H1 (cell line): ENCODE measurements around the gene ARPC2. TPM values are rescaled to one million over a fixed set of nuclear protein-coding genes. Genes with fewer than 3 reads are reported as not detected.

Experiments used
- CTCF ChIA-PET: fragments of 300-600 bp; sonication (Branson Sonifier 250); formaldehyde crosslinking; loops from one replicate; lab custom pipeline; 2021; ENCODE audit not compliant: partially characterized antibody; lab: Charles Lee
- POLR2A ChIA-PET: fragments of 300-600 bp; sonication (Branson Sonifier 250); formaldehyde crosslinking; loops from one replicate; lab custom pipeline; 2021; ENCODE audit warnings: inconsistent platforms; ENCODE audit not compliant: partially characterized antibody; lab: Charles Lee
- DNase-seq, 2 experiments: peaks; one replicate each; pipeline versions ENCODE4 v3.0.0 to v3.0.0-alpha.2; 2010 to 2022; ENCODE audit warnings: low spot score in 2 of 2, low read depth in 1 of 2, mixed read lengths in 1 of 2
- FAIRE-seq: peaks from 2 replicates; lab custom pipeline; 2011; peaks lifted over from hg19 to GRCh38; lab: Jason Lieb, UNC
- H2AFZ ChIP-seq: 2 replicates; pipeline ENCODE4 v1.8.1; 2012; ENCODE audit warnings: low read length, inconsistent platforms
- H2AK5ac ChIP-seq: 2 replicates; pipeline ENCODE4 v1.6.1; 2013; ENCODE audit warnings: low read depth, low read length
- H2BK120ac ChIP-seq: replicated peaks from 2 replicates; pipeline ENCODE3; 2013; ENCODE audit warnings: low read depth, low read length, inconsistent platforms
- H2BK12ac ChIP-seq: 2 replicates; pipeline ENCODE4 v1.6.1; 2013; ENCODE audit warnings: low read depth, low read length
- H2BK15ac ChIP-seq: 2 replicates; pipeline ENCODE4 v1.6.1; 2013; ENCODE audit warnings: low read length
- H2BK20ac ChIP-seq: 2 replicates; pipeline ENCODE4 v1.6.1; 2013; ENCODE audit warnings: low read length
- H2BK5ac ChIP-seq: 2 replicates; pipeline ENCODE4 v1.6.1; 2013; ENCODE audit warnings: low read depth, low read length
- H3K14ac ChIP-seq: 2 replicates; pipeline ENCODE4 v1.6.1; 2013; ENCODE audit warnings: inconsistent platforms; ENCODE audit not compliant: insufficient read length
- H3K18ac ChIP-seq: 2 replicates; pipeline ENCODE4 v1.6.1; 2013; ENCODE audit warnings: low read length; ENCODE audit errors: extremely low read depth
- H3K23ac ChIP-seq: 2 replicates; pipeline ENCODE4 v1.6.1; 2013; ENCODE audit warnings: inconsistent platforms; ENCODE audit not compliant: insufficient read length
- H3K23me2 ChIP-seq: 2 replicates; pipeline ENCODE4 v1.6.1; 2013; ENCODE audit warnings: low read depth, low read length
- H3K27ac ChIP-seq: 2 replicates; pipeline ENCODE4 v1.6.1; 2011; ENCODE audit warnings: low read depth, low read length, inconsistent platforms
- H3K27me3 ChIP-seq, 4 experiments: replicated peaks in 1 of 4; 1 replicate in 1 of 4; 2 replicates in 3 of 4; pipeline versions ENCODE4 v1.6.1 to v1.8.1; 2011 to 2013; ENCODE audit warnings: low read length in 3 of 4, mild to moderate bottlenecking in 3 of 4, inconsistent platforms in 2 of 4, mixed read lengths in 2 of 4, moderate library complexity in 1 of 4; ENCODE audit not compliant: control insufficient read depth in 3 of 4, insufficient read depth in 3 of 4; ENCODE audit errors: extremely low read depth in 1 of 4
- H3K36me3 ChIP-seq, 4 experiments: 2 replicates each; pipeline versions ENCODE4 v1.6.1 to v1.8.1; 2011 to 2013; ENCODE audit warnings: mild to moderate bottlenecking in 4 of 4, low read length in 3 of 4, moderate library complexity in 2 of 4, control low read depth in 1 of 4, inconsistent platforms in 1 of 4; ENCODE audit not compliant: insufficient read depth in 4 of 4, control insufficient read depth in 2 of 4
- H3K4ac ChIP-seq: replicated peaks from 2 replicates; pipeline ENCODE3; 2013; ENCODE audit warnings: low read length, low read depth, mixed read lengths, inconsistent platforms; ENCODE audit not compliant: insufficient read length
- H3K4me1 ChIP-seq, 4 experiments: replicated peaks in 1 of 4; 1 replicate in 1 of 4; 2 replicates in 3 of 4; pipeline versions ENCODE4 v1.6.1 to v1.8.1; 2011 to 2013; ENCODE audit warnings: low read length in 3 of 4, inconsistent platforms in 2 of 4, mixed read lengths in 1 of 4; ENCODE audit not compliant: insufficient read depth in 4 of 4, control insufficient read depth in 3 of 4
- H3K4me2 ChIP-seq, 2 experiments: 2 replicates each; pipeline versions ENCODE4 v1.6.1 to v1.8.1; 2011 to 2013; ENCODE audit warnings: low read depth in 2 of 2, low read length in 2 of 2, control low read depth in 1 of 2, inconsistent platforms in 1 of 2, mild to moderate bottlenecking in 1 of 2; ENCODE audit not compliant: insufficient read depth in 1 of 2
- H3K4me3 ChIP-seq, 4 experiments: fragments of 200-600, 300-600 bp in 1 of 4; sonication (generic), shearing (Covaris generic), sonication (Bioruptor Twin) in 1 of 4; 2 replicates each; pipeline versions ENCODE4 v1.5.1 to v1.8.1; 2011 to 2016; ENCODE audit warnings: low read length in 4 of 4, low read depth in 3 of 4, control low read depth in 2 of 4, inconsistent platforms in 2 of 4, mild to moderate bottlenecking in 2 of 4, mixed read lengths in 1 of 4, moderate library complexity in 1 of 4; ENCODE audit not compliant: insufficient read depth in 2 of 4; ENCODE audit errors: extremely low read depth in 1 of 4
- H3K56ac ChIP-seq: replicated peaks from 2 replicates; pipeline ENCODE3; 2013; ENCODE audit warnings: low read depth, mild to moderate bottlenecking, mixed read lengths, low read length, inconsistent platforms; ENCODE audit not compliant: insufficient read length
- H3K79me1 ChIP-seq: 2 replicates; pipeline ENCODE4 v1.6.1; 2013; ENCODE audit warnings: low read depth, low read length, control low read depth
- H3K79me2 ChIP-seq, 2 experiments: 2 replicates each; pipeline versions ENCODE4 v1.6.1 to v1.8.1; 2012 to 2013; ENCODE audit warnings: low read length in 2 of 2, mild to moderate bottlenecking in 2 of 2, inconsistent platforms in 1 of 2; ENCODE audit not compliant: insufficient read depth in 2 of 2, control insufficient read depth in 1 of 2
- H3K9ac ChIP-seq, 4 experiments: replicated peaks in 1 of 4; 1 replicate in 1 of 4; 2 replicates in 3 of 4; pipeline versions ENCODE4 v1.6.1 to v1.8.1; 2011 to 2013; ENCODE audit warnings: low read depth in 3 of 4, low read length in 3 of 4, control low read depth in 2 of 4, mild to moderate bottlenecking in 2 of 4, moderate library complexity in 2 of 4, inconsistent platforms in 1 of 4; ENCODE audit errors: extremely low read depth in 1 of 4
- H3K9me3 ChIP-seq, 2 experiments: 2 replicates each; pipeline versions ENCODE4 v1.6.1 to v1.8.1; 2012 to 2013; ENCODE audit warnings: mild to moderate bottlenecking in 2 of 2, moderate library complexity in 2 of 2, control low read depth in 1 of 2, inconsistent platforms in 1 of 2, low read depth in 1 of 2, low read length in 1 of 2, mixed read lengths in 1 of 2; ENCODE audit not compliant: insufficient read depth in 2 of 2
- H4K20me1 ChIP-seq, 2 experiments: replicated peaks in 1 of 2; 2 replicates each; pipeline versions ENCODE3 to v1.8.1; 2011 to 2013; ENCODE audit warnings: inconsistent platforms in 2 of 2, low read length in 2 of 2, mild to moderate bottlenecking in 1 of 2; ENCODE audit not compliant: insufficient read depth in 2 of 2, control insufficient read depth in 1 of 2
- H4K5ac ChIP-seq: 2 replicates; pipeline ENCODE4 v1.6.1; 2013; ENCODE audit warnings: low read length, low read depth, mixed read lengths, inconsistent platforms; ENCODE audit not compliant: insufficient read length
- H4K8ac ChIP-seq: 2 replicates; pipeline ENCODE4 v1.8.0; 2013; ENCODE audit warnings: mild to moderate bottlenecking, moderate library complexity, low read length, inconsistent platforms; ENCODE audit not compliant: insufficient read depth; ENCODE audit errors: extremely low read depth
- H4K91ac ChIP-seq: replicated peaks from 2 replicates; pipeline ENCODE3; 2013; ENCODE audit warnings: low read length, mixed read lengths, inconsistent platforms; ENCODE audit not compliant: insufficient read length
- CHD1 ChIP-seq: IDR thresholded peaks from 2 replicates; pipeline ENCODE4 v1.6.1; 2012; ENCODE audit warnings: low read depth, low read length, improper control_type of control experiment
- SP2 ChIP-seq: IDR thresholded peaks from 2 replicates; pipeline ENCODE4 v1.6.1; 2012; ENCODE audit warnings: mild to moderate bottlenecking, low read length, inconsistent platforms
- WGBS, 2 experiments: shearing (Covaris generic) in 1 of 2; methylation state at CpG; one replicate each; pipeline versions ENCODE4 v1.1.6 to v1.1.7; 2013 to 2015; ENCODE audit warnings: low lambda C conversion rate in 2 of 2, mixed read lengths in 2 of 2, inconsistent platforms in 1 of 2, low coverage in 1 of 2, missing lambda C conversion rate in 1 of 2; ENCODE audit not compliant: insufficient replicate concordance in 2 of 2, insufficient coverage in 1 of 2, insufficient read length in 1 of 2; ENCODE audit errors: extremely low coverage in 1 of 2, missing lambda C conversion rate in 1 of 2; 5-methylcytosine and 5-hydroxymethylcytosine counted together
- polyA plus RNA-seq, 7 experiments: library from polyadenylated mRNA; depleted of rRNA in 3 of 7; stranded (reverse) in 5 of 7; unstranded in 2 of 7; fragments of >200 nt in 5 of 7; fragments of 200-250 nt in 2 of 7; gene quantifications; 1 replicate in 5 of 7; 2 replicates in 1 of 7; 4 replicates in 1 of 7; pipeline versions ENCODE4 v1.2.1 to v1.2.3, GENCODE V29; 2011 to 2013; ENCODE audit warnings: missing spikeins in 2 of 7, mixed read lengths in 2 of 7
- total RNA-seq: library from RNA; stranded (reverse); fragmentation: NEBNext Ultra II Directional; extraction: Animal tissue kit (Norgen Biotek cat#: 25700); gene quantifications from 2 replicates; pipeline ENCODE4 v1.2.1, GENCODE V29; 2021
- TF ChIP-seq, protein P1 (sequence below): IDR thresholded peaks from 2 replicates; pipeline ENCODE4 v1.6.1; 2011; ENCODE audit warnings: low read length, improper control_type of control experiment

Gene ARPC2
- total and polyA plus RNA-seq, 2 of the 8 experiments (the other 6 are each of a cell fraction or from before 2014, with no cell fraction given) = 174 to 195 TPM

DNA sequence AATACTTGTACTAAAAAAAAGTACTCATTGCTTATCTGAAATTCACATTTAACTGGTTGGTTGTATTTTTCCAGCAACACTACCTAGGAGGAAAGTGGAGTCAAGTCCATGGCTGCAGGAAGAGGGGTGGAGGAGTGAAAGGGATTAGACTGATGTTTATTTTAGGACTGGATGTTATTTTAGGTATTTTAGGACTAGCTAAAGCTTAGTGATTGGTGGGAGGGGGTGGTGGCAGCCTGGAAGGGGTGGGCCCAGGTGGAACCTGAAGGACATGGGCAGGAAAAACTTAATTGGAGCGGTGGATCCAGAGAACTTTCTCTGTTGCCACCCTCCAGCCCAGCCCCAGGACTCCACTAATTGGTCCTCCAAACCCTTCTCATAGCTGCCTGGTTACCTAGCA is 79.2 kb downstream of the ARPC2 start:
- H4K91ac ChIP-seq = no peak overlapping the region
- no peak overlapping the region for H2BK120ac ChIP-seq
- no peak for FAIRE-seq
- H3K4me2 ChIP-seq = no peak overlapping the region
- no peak overlapping the region for H4K8ac ChIP-seq
- H3K79me2 ChIP-seq = no peaks in the 10 kb centered on the region
- no peak overlapping the region for H3K9ac ChIP-seq
- peaks cover 0 to 9% (median 4%) of the 10 kb centered on the region in 4 experiments; a peak in 6 of 7 replicates for H3K4me1 ChIP-seq
- H3K4me3 ChIP-seq = no peak overlapping the region
- no peak overlapping the region for H3K14ac ChIP-seq
- no peak overlapping the region for H3K56ac ChIP-seq
- no peak overlapping the region for H4K5ac ChIP-seq
- H3K36me3 ChIP-seq = no peaks in the 10 kb centered on the region
- no peak overlapping the region for H2BK12ac ChIP-seq
- H3K23me2 ChIP-seq = peaks cover 5% of the 10 kb centered on the region; the same call in 1 of the 2 replicates
- WGBS, 2 experiments = 100% methylated on average over 1 of the region's 1 CpG; no CpG with 5 or more reads in 1 of the 2 experiments
- no peak overlapping the region for H2BK5ac ChIP-seq
- ChIA-PET CTCF (interaction anchor here (0.7 to 12.1 kb wide), 12 partner anchors 21 to 1362 kb away, joined by 3 to 192 read pairs (median 4); partner anchors contain the start of genes CATIP and CTDSP1), POLR2A (interaction anchor here (1.4 to 2.0 kb wide), 2 partner anchors 62 to 71 kb away, joined by 3 to 4 read pairs; no protein-coding TSS in a partner anchor)
- H2AFZ ChIP-seq = no peak overlapping the region
- no peak overlapping the region for H3K4ac ChIP-seq
- no peak overlapping the region for H3K27ac ChIP-seq
- no peak for DNase-seq
- H3K79me1 ChIP-seq = no peaks in the 10 kb centered on the region
- H3K9me3 ChIP-seq = no peaks in the 10 kb centered on the region
- TF ChIP-seq CHD1 = no peak
- no peak for TF ChIP-seq SP2
- TF ChIP-seq, protein P1, sequence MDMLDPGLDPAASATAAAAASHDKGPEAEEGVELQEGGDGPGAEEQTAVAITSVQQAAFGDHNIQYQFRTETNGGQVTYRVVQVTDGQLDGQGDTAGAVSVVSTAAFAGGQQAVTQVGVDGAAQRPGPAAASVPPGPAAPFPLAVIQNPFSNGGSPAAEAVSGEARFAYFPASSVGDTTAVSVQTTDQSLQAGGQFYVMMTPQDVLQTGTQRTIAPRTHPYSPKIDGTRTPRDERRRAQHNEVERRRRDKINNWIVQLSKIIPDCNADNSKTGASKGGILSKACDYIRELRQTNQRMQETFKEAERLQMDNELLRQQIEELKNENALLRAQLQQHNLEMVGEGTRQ = no peak
- H3K18ac ChIP-seq = no peak overlapping the region
- no peak overlapping the region for H2BK20ac ChIP-seq
- H3K23ac ChIP-seq = no peak overlapping the region
- no peaks in the 10 kb centered on the region for H3K27me3 ChIP-seq
- no peaks in the 10 kb centered on the region for H4K20me1 ChIP-seq
- no peak overlapping the region for H2AK5ac ChIP-seq
- no peak overlapping the region for H2BK15ac ChIP-seq
